Measurements from ENCODE around the gene PSMD6.
A peak's percentile ranks its signal among the peaks of the same experiment; 100 is the strongest.

The PSMD6 gene

GRCh38 chr3:63972987-63973386 is 50.3 kb downstream of the PSMD6 start:
- DNase-seq (ENCODE audit: low read depth, low spot score), result no peak
- POLR2A ChIA-PET, result interaction anchor here (0.6 kb wide), 1 partner anchor 61 kb away, joined by 3 read pairs; the partner anchor contains the start of gene SCAANT1
- no peak for TF ChIP-seq CTCF (IDR thresholded peaks at IDR 0.05; ENCODE audit: insufficient read depth, low read length, missing control alignments)

DNA sequence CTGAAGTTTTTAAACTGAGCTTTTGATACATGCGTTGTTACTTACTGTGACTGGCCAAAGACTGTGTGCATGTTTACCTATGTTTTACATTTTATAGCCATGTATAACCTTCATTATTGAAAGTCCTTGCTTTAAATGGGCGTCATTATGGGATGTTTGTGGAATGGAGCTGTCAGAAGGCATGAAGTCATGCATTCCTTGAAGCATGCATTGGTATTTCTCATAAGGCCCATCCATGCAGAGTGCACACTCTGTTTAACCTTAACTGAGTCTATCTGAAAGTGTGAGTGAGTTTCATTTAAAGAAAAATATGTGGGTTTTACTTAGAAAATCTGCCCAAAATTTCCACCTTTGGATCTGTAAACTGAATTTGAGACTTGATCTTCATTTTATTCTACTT is 51.1 kb downstream of the PSMD6 start:
- peak; percentile 83 for DNase-seq (ENCODE audit: low read depth, low spot score)
- POLR2A ChIA-PET, result no interaction called here
- CTCF ChIA-PET, result interaction anchor here (0.8 to 9.3 kb wide), 6 partner anchors 9 to 623 kb away, joined by 3 to 90 read pairs (median 6); partner anchors contain the start of gene PSMD6

More at GRCh38 chr3:63972987-63973386, 50.3 kb downstream of the PSMD6 start:
- CTCF ChIA-PET, result interaction anchor here (1.0 to 9.3 kb wide), 4 partner anchors 10 to 623 kb away, joined by 3 to 90 read pairs (median 6); no protein-coding TSS in a partner anchor
- no peak overlapping the region for H3K4me3 ChIP-seq (ENCODE audit: low read depth, low read length)

DNA sequence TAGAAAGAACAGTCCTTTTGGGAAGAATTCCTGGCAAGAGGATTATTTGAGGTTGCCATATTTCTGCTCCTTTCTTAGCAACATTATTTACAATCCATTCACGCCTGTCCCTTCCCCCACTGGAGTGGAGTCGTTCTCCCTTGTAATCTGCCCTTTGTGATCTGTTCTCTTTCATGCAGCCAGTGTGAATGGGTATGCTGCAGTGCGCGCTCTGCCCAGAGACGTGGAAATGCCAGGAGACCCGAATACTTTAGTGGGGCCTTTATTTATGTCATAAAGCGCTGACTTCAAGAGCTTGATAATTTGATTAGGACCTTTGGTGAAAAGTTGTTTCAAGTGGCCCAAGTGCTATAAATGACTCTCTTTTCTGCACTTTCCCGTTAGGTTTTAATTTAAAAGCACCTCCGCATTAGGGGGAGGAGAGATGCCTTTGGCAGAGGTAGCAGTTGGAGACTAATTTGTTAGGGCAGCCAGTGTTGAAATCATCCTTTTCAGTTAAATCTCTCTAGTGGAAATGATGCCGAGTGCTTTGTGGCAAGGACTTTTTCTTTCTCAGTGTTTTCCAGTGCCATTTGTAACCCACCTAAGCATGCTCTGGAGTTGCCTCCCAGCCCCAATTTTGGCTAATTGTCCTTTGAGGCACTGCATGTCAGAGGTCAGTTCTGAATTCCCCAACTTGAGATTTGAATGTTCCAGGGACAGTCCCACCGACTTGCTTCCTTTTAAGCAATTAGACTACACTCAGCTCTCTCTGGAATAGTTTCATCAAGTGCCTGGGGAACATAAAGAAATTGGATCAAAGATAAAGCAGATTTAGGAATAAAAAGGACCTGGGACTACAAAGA is 52.4 kb downstream of the PSMD6 start:
- TF ChIP-seq CTCF (IDR thresholded peaks at IDR 0.05; ENCODE audit: insufficient read depth, low read length, missing control alignments), result no peak
- POLR2A ChIA-PET, result no interaction called here
- CTCF ChIA-PET, result interaction anchor here (1.2 to 9.3 kb wide), 3 partner anchors 8 to 22 kb away, joined by 3 to 90 read pairs (median 68); no protein-coding TSS in a partner anchor
- DNase-seq (ENCODE audit: low read depth, low spot score), result no peak
- no peak overlapping the region for H3K4me3 ChIP-seq (ENCODE audit: low read depth, low read length)

More for the DNA sequence above, 51.1 kb downstream of the PSMD6 start:
- TF ChIP-seq CTCF (IDR thresholded peaks at IDR 0.05; ENCODE audit: insufficient read depth, low read length, missing control alignments), result no peak
- no peak overlapping the region for H3K4me3 ChIP-seq (ENCODE audit: low read depth, low read length)

- TF ChIP-seq CTCF (IDR thresholded peaks at IDR 0.05; ENCODE audit: insufficient read depth, low read length, missing control alignments), result no peak
- POLR2A ChIA-PET, result no interaction called here
- H3K4me3 ChIP-seq (ENCODE audit: low read depth, low read length), result no peak overlapping the region
- CTCF ChIA-PET, result interaction anchor here (0.7 to 8.3 kb wide), 3 partner anchors 9 to 782 kb away, joined by 3 to 68 read pairs (median 3); no protein-coding TSS in a partner anchor
- no peak for DNase-seq (ENCODE audit: low read depth, low spot score)
These were observed 53.4 kb downstream of the PSMD6 start for GRCh38 chr3:63969876-63970275.

- no peak for TF ChIP-seq CTCF (IDR thresholded peaks at IDR 0.05; ENCODE audit: insufficient read depth, low read length, missing control alignments)
- ChIA-PET POLR2A (interaction anchor here (0.7 kb wide), 1 partner anchor 57 kb away, joined by 3 read pairs; no protein-coding TSS in a partner anchor), CTCF (interaction anchor here (1.4 to 8.3 kb wide), 3 partner anchors 10 to 24 kb away, joined by 3 to 68 read pairs (median 8); no protein-coding TSS in a partner anchor)
- no peak overlapping the region for H3K4me3 ChIP-seq (ENCODE audit: low read depth, low read length)
- DNase-seq (ENCODE audit: low read depth, low spot score), result no peak
These were observed 54.5 kb downstream of the PSMD6 start for GRCh38 chr3:63968612-63969350.
